Choroid plexus epithelial cell (primary cell): Measurements from ENCODE around the gene MYO1D.

ENCODE experiments used
- DNase-seq: peaks from one replicate; pipeline ENCODE4 v3.0.0-alpha.2; 2010; ENCODE audit warnings: low read depth
- H3K4me3 ChIP-seq: 2 replicates; pipeline ENCODE4 v1.5.1; 2011; ENCODE audit warnings: low read depth, mild to moderate bottlenecking, control low read depth, low read length, moderate library complexity
- TF ChIP-seq, protein P1 (sequence below): conservative IDR thresholded peaks from 2 replicates; pipeline ENCODE4 v1.5.1; 2011; ENCODE audit warnings: low read depth, mild to moderate bottlenecking, control low read depth, inconsistent platforms, low read length, moderate library complexity

MYO1D gene

DNA sequence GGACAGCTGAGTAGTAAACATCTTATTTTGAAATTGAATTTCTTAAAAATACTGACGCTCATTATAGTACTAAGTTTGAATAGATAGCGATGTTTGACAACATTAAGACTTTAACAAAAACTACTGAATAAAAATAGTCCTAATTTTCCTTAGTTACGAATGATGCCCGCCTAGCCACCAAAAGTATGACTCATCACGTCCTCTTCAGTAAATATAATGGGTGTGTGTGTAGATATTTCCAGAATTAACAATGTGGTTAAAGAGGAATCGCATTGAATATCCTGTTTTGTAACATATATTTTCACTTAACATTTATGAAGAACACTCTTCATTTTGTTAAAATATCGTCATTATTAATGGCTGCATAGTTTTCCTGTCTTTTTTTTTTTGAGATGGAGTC, 187.6 kb downstream of the MYO1D start:
- no peak for DNase-seq
- TF ChIP-seq, protein P1, sequence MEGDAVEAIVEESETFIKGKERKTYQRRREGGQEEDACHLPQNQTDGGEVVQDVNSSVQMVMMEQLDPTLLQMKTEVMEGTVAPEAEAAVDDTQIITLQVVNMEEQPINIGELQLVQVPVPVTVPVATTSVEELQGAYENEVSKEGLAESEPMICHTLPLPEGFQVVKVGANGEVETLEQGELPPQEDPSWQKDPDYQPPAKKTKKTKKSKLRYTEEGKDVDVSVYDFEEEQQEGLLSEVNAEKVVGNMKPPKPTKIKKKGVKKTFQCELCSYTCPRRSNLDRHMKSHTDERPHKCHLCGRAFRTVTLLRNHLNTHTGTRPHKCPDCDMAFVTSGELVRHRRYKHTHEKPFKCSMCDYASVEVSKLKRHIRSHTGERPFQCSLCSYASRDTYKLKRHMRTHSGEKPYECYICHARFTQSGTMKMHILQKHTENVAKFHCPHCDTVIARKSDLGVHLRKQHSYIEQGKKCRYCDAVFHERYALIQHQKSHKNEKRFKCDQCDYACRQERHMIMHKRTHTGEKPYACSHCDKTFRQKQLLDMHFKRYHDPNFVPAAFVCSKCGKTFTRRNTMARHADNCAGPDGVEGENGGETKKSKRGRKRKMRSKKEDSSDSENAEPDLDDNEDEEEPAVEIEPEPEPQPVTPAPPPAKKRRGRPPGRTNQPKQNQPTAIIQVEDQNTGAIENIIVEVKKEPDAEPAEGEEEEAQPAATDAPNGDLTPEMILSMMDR: no peak
- H3K4me3 ChIP-seq: no peak overlapping the region

DNA sequence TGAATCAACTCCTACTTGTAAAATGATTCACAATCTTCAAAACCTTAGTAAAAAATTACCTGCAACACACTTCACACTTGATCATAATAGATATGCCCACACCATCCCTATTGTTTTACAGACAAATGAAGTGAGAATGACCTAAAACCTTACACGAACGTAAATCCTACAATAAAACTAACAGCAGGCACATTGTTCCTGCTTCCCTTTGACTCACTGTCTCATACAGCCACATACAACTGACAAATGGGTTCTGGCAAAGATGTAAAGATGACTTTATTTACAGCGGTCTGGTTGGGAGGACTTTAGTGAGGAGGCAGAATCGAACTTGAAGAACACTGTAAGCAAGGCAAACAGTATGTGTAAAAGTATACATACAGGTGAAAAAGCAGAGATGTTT, 188.7 kb downstream of the MYO1D start:
- no peak for DNase-seq
- TF ChIP-seq, protein P1: no peak
- no peak overlapping the region for H3K4me3 ChIP-seq

DNA sequence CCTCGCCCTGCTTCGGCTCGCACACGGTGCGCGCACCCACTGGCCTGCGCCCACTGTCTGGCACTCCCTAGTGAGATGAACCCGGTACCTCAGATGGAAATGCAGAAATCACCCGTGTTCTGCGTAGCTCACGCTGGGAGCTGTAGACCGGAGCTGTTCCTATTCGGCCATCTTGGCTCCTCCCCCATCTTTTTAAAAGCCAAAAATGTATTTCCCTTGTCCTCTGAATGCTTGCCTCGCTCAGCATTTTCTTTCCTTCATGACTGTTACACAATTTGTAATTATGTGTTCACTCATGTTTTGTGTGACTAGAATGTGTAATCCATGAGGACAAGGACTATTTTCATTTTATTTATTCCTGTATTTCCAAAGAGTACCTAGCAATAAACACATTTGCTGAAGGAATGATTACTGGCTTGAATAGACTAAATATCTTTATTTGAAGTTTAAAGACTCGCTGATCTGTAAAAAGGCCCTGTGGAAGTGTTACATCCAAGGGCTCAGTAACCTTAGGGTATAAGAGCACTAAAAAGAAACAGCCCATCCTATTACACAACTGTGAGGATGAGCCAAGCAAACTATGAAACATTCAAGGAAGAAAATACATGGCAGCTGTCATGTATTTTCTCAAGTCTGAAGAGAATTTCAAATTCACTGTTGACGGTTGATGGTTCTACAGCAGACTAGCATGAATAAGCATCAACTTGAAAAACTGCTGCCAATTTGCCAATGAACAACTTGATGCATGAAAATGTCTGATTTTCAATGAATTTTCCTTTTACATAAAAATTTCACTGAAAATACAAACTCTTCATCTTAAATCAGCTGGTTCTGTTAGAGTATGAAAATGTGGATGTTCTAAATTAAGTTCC, 192.6 kb downstream of the MYO1D start:
- no peak overlapping the region for H3K4me3 ChIP-seq
- TF ChIP-seq, protein P1: no peak
- no peak for DNase-seq

DNA sequence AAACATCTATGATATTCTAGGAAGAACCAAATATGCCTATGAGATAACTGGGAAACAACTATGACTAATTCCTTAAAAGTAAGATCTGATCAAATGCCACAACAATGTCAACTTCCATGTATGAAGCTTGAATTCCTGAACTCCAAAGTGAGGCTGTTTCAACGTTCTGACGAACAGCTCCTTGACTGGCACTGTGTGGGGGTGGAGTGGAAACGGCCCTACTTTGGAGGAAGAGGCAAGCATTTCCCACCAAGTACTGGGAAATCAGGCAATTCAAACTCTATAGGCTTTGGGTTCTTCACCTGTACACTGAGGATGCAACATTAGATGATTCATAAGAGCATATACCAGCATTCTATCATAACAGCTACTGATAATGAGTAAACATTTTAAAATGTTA, 203.0 kb downstream of the MYO1D start:
- peak; percentile 7 for DNase-seq
- TF ChIP-seq, protein P1: no peak

DNA sequence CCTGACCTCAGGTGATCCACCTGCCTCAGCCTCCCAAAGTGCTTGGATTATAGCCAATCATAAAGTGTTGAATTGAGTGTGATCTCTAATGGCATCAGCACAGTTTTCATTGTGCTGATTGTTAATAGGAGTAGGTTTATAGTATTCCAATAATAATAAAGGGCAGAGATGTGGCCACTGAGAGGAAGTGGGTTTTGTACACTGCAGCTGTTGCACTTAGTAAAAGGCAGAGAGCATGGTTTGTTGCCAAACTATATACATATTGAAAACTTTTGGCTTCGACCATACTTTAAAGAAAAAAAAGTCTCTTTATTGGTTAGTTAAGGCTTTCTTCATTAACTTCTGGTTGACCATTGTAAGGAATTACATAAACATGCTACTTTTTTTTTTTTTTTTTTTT, 204.2 kb downstream of the MYO1D start:
- TF ChIP-seq, protein P1: no peak
- H3K4me3 ChIP-seq: no peak overlapping the region
- no peak for DNase-seq

More for the DNA sequence above, 203.0 kb downstream of the MYO1D start:
- no peak overlapping the region for H3K4me3 ChIP-seq

DNA sequence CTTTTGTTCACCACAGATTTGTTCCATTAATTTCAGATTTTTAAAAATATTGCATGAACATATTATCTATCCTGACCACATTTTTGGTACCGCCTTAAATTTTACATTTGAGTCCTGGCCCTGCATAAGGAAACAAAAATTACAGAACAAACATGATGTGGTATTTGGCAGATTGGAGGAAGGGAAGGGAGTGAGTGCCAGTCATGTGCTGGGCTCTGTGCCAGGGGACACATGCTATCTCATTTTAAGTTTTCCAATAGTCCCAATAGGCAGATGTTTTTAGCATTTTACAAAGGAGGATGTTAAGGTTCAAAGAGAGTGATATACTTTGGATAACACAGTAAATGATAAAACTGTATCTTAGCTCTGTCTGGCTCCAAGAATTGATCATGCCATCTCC, 205.0 kb downstream of the MYO1D start:
- TF ChIP-seq, protein P1: no peak
- DNase-seq: no peak
- no peak overlapping the region for H3K4me3 ChIP-seq

DNA sequence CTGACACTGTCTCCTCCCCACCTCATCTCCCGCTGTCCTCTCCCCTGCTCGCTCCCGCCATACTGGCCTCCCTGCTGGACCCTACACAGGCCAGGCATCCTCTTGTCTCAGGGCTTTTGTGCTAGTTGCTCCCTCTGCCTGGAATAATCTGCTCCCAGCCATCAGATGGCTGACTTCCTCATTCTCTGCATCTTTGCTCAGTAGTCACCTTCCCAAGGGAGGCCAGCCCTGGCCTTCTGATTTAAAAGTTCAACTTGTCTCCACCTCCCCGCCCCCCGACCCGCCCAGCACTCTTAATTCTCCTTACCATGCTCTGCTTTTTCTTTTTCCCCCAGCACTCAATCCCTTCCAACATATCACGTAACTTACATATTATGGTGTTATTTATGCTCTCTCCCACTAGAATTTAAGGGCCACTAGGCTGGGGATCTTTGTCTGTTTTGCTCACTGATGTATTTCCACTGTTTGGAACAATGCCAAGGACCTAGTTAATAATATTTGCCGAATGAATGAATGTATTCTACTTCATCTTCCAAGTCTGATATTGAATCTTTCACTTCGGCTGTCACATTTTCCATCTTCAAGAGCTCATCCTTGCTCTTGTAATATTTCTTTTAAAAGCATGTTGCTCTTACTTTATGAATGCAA, 211.9 kb downstream of the MYO1D start:
- no peak overlapping the region for H3K4me3 ChIP-seq
- TF ChIP-seq, protein P1: no peak
- no peak for DNase-seq
